Upper lobe of left lung (tissue), 6 donors: Measurements from ENCODE around the gene SLAMF9. TPM values are rescaled to one million over a fixed set of nuclear protein-coding genes. Genes with fewer than 3 reads are reported as not detected.

ENCODE experiments used
- ATAC-seq, 2 donors: fragments of 200-7000 bp; cut with Tn5 transposase; one replicate each; pipeline ENCODE4 v1.9.1; 2022; ENCODE audit warnings: mild to moderate bottlenecking in 2 of 2, moderate library complexity in 2 of 2; ENCODE audit not compliant: low FRiP score in 2 of 2
- DNase-seq, 2 donors: peaks; one replicate each; pipeline ENCODE4 v3.0.0-alpha.2; 2019 to 2020
- H3K27ac ChIP-seq, 4 donors: fragments of 200-600 bp; sonication (generic); one replicate each; pipeline ENCODE4 v1.5.1; 2016 to 2019
- H3K27me3 ChIP-seq, 4 donors: fragments of 200-600 bp; sonication (generic); one replicate each; pipeline ENCODE4 v1.5.1; 2017 to 2019
- H3K36me3 ChIP-seq, 4 donors: fragments of 200-600 bp; sonication (generic); one replicate each; pipeline ENCODE4 v1.5.1; 2016 to 2019
- H3K4me1 ChIP-seq, 4 donors: fragments of 200-600 bp; sonication (generic); one replicate each; pipeline ENCODE4 v1.5.1; 2018 to 2019
- H3K4me3 ChIP-seq, 4 donors: fragments of 200-600 bp; sonication (generic); one replicate each; pipeline ENCODE4 v1.5.1; 2017 to 2019; ENCODE audit warnings: mild to moderate bottlenecking in 2 of 4, moderate library complexity in 1 of 4
- H3K9me3 ChIP-seq, 4 donors: fragments of 200-600 bp; sonication (generic); one replicate each; pipeline ENCODE4 v1.5.1; 2018 to 2019
- EP300 ChIP-seq, 4 donors: sonication (generic); formaldehyde crosslinking; IDR thresholded peaks; one replicate each; pipeline ENCODE4 v1.5.1; 2017; ENCODE audit warnings: antibody characterized with exemption in 4 of 4, control low read depth in 2 of 4
- POLR2A ChIP-seq, 4 donors: fragments of 450-650 bp; IDR thresholded peaks; one replicate each; pipeline ENCODE4 v1.5.1; 2016 to 2017; ENCODE audit warnings: antibody characterized with exemption in 4 of 4, mild to moderate bottlenecking in 2 of 4
- POLR2AphosphoS5 ChIP-seq, 2 donors: sonication (generic); formaldehyde crosslinking; IDR thresholded peaks; one replicate each; pipeline ENCODE4 v1.5.1; 2017; ENCODE audit warnings: antibody characterized with exemption in 2 of 2
- WGBS, 2 donors: methylation state at CpG; one replicate each; pipeline ENCODE4 v1.1.5; 2017 to 2018; 5-methylcytosine and 5-hydroxymethylcytosine counted together
- total RNA-seq, 6 donors: library from RNA; depleted of rRNA in 4 of 6; stranded (reverse); fragments of >200 nt in 4 of 6; gene quantifications; one replicate each; pipeline versions ENCODE4 v1.1.0 to v1.2.1, GENCODE V29; 2016 to 2021
- TF ChIP-seq, protein P1 (sequence below), 6 experiments: fragments of 450-650 bp in 4 of 6; fragments of 200-600 bp in 2 of 6; sonication (generic) in 2 of 6; IDR thresholded peaks; one replicate each; pipeline ENCODE4 v1.5.1; 2016 to 2019; ENCODE audit warnings: antibody characterized with exemption in 6 of 6
- donor health status: DM: no; HTN: no; CAD: no; lungs with moderate emphysema.
- donor health status: DM: no; HTN: yes; CAD: no; lungs with severe emphysema.

Gene SLAMF9
- total RNA-seq, 6 donors from 2014 or later = 0.34 TPM; not detected in 5

DNA sequence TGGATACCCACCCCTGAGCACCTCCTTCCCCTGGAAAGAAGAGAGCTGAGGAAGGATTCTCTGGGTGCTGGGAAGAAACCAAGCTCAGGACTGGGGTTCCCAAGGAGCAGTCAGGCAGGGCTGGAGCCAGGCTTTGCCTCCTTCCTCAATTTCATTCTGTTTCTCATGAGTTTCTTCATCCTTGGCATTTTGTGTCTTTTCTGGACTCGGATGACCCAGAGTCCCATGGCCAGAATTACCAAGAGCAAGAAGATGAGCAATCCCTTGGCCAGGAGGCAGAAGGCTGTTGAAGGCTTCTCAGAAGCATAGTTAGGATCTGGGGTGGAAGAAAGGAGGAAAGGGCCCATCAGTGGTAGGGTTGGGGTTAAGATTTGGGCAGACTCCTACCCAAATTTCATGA, 2.5 kb downstream of the SLAMF9 start:
- no peaks in the 10 kb centered on the region for H3K27me3 ChIP-seq
- DNase-seq = no peak
- WGBS, 2 donors = 65 to 79% methylated on average over 1 of the region's 1 CpG
- ATAC-seq = peak in 1 of 2 donors; percentile 26
- no peaks in the 10 kb centered on the region for H3K9me3 ChIP-seq
- TF ChIP-seq EP300 (IDR thresholded peaks at IDR 0.05) = no peak
- TF ChIP-seq, protein P1, sequence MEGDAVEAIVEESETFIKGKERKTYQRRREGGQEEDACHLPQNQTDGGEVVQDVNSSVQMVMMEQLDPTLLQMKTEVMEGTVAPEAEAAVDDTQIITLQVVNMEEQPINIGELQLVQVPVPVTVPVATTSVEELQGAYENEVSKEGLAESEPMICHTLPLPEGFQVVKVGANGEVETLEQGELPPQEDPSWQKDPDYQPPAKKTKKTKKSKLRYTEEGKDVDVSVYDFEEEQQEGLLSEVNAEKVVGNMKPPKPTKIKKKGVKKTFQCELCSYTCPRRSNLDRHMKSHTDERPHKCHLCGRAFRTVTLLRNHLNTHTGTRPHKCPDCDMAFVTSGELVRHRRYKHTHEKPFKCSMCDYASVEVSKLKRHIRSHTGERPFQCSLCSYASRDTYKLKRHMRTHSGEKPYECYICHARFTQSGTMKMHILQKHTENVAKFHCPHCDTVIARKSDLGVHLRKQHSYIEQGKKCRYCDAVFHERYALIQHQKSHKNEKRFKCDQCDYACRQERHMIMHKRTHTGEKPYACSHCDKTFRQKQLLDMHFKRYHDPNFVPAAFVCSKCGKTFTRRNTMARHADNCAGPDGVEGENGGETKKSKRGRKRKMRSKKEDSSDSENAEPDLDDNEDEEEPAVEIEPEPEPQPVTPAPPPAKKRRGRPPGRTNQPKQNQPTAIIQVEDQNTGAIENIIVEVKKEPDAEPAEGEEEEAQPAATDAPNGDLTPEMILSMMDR (IDR thresholded peaks at IDR 0.05) = no peak
- no peak for TF ChIP-seq POLR2A (IDR thresholded peaks at IDR 0.05)
- no peak for TF ChIP-seq POLR2AphosphoS5 (IDR thresholded peaks at IDR 0.05)
- H3K36me3 ChIP-seq = no peaks in the 10 kb centered on the region
- no peak overlapping the region for H3K4me3 ChIP-seq
- H3K4me1 ChIP-seq = peaks cover 0 to 6% (median 2%) of the 10 kb centered on the region in 4 donors
- H3K27ac ChIP-seq = no peak overlapping the region

DNA sequence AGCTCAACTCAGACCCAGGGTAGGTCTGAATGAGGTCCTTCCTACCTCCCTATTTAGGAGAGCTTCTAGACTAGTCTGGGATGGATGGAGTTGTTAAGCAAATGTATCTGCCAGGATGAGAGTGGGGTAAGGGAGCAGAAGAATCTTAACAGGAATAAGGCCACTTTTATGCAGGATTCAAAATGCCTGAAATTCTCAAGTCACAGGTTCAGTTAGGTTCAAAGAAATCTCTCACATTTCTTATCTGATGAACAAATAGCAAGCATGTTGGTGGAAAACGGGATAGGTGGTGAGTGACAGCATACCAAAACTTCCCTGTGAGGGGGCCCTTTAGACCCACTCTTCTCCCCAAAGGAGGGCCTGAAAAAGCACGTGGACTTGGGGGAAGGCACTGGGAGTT, 3.0 kb downstream of the SLAMF9 start:
- H3K27me3 ChIP-seq = no peaks in the 10 kb centered on the region
- DNase-seq (no peak), ATAC-seq (no peak)
- H3K36me3 ChIP-seq = no peaks in the 10 kb centered on the region
- H3K4me1 ChIP-seq = peaks cover 0 to 11% (median 6%) of the 10 kb centered on the region in 4 donors
- no peaks in the 10 kb centered on the region for H3K9me3 ChIP-seq
- 53 to 62% methylated on average over 2 of the region's 2 CpGs for WGBS, 2 donors
- no peak overlapping the region for H3K4me3 ChIP-seq
- TF ChIP-seq POLR2A (IDR thresholded peaks at IDR 0.05) = no peak
- TF ChIP-seq POLR2AphosphoS5 (IDR thresholded peaks at IDR 0.05) = no peak
- TF ChIP-seq, protein P1 (IDR thresholded peaks at IDR 0.05) = no peak
- TF ChIP-seq EP300 (IDR thresholded peaks at IDR 0.05) = no peak
- no peak overlapping the region for H3K27ac ChIP-seq

DNA sequence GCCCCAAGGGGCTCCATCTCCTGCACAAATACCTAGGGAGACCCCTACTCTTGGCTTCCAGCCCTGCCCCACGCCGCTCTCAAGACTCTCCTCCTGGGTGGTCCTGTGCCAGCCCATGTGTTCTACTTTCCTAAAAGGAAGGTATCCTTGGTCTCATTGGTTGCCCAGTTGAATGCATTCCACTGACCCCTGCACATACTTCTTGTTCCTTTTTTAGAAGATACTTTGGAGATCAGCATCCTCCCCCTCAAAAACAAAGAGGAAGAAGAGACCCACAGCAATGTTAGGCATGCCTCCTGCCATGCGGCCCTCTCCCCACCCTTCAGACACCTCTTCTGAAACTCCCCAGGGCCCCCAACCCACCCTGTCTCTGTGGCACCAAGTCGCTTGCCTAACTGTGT, 4.1 kb downstream of the SLAMF9 start:
- no peak for DNase-seq
- Histone ChIP-seq H3K9me3 (no peaks in the 10 kb centered on the region), H3K27ac (no peak overlapping the region), H3K4me1 (peaks cover 10 to 22% (median 15%) of the 10 kb centered on the region in 4 donors), H3K4me3 (no peak overlapping the region), H3K36me3 (no peaks in the 10 kb centered on the region), H3K27me3 (peaks cover 0 to 8% (median 0%) of the 10 kb centered on the region in 4 donors)
- WGBS, 2 donors = 92 to 93% methylated on average over 4 of the region's 4 CpGs
- TF ChIP-seq POLR2AphosphoS5 (IDR thresholded peaks at IDR 0.05) (no peak), EP300 (IDR thresholded peaks at IDR 0.05) (no peak), POLR2A (IDR thresholded peaks at IDR 0.05) (no peak)
- TF ChIP-seq, protein P1 (IDR thresholded peaks at IDR 0.05) = no peak
- ATAC-seq = no peak

DNA sequence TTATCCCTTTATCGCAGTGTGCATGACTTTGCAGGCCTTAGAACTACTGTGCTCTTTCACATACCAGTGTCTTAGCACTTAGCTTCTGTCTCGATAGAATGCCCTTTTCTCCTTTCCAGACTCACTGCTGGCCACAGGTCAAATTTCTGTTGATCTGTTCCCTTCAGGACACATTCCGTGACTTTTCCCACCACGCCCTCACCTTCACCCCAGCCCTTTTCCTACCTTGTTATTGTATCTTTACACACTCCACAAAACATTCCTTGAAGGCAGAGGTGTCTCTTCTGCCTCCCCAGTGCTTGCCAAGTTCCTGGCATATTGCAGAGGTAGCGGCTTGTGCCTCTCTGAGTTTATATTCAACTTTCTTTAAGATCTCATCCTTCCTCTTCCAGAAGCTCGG, 4.9 kb downstream of the SLAMF9 start:
- Histone ChIP-seq H3K36me3 (no peaks in the 10 kb centered on the region), H3K4me1 (peaks cover 12 to 20% (median 17%) of the 10 kb centered on the region in 4 donors), H3K27ac (no peak overlapping the region), H3K4me3 (no peak overlapping the region), H3K27me3 (peaks cover 0 to 8% (median 0%) of the 10 kb centered on the region in 4 donors), H3K9me3 (no peaks in the 10 kb centered on the region)
- no peak for TF ChIP-seq POLR2AphosphoS5 (IDR thresholded peaks at IDR 0.05)
- TF ChIP-seq POLR2A (IDR thresholded peaks at IDR 0.05) = no peak
- TF ChIP-seq, protein P1 (IDR thresholded peaks at IDR 0.05) = no peak
- no peak for TF ChIP-seq EP300 (IDR thresholded peaks at IDR 0.05)
- ATAC-seq = no peak
- 67 to 71% methylated on average over 6 of the region's 6 CpGs for WGBS, 2 donors
- no peak for DNase-seq

DNA sequence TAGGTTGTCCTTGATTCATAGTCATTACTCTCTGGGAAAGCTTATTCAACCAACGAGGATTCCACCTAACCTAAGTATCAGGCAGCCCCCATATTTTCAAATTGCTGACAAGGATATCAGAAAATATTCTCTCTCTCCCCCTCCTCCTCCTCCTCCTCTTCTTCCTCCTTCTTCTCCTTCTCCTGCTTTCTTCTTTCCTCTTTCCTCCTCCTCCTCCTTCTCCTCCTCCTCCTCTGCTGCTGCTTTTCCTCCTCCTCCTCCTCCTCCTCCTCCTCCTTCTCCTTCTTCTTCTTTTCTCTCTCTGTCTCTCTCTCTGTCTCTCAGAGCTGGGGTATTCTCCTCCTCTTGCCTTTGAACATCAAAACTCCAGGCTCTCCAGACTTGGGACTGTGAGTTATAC, 6.1 kb downstream of the SLAMF9 start:
- H3K4me3 ChIP-seq = no peak overlapping the region
- H3K27ac ChIP-seq = no peak overlapping the region
- peaks cover 12 to 20% (median 16%) of the 10 kb centered on the region in 4 donors for H3K4me1 ChIP-seq
- H3K9me3 ChIP-seq = no peaks in the 10 kb centered on the region
- TF ChIP-seq POLR2AphosphoS5 (IDR thresholded peaks at IDR 0.05) = no peak
- no peak for TF ChIP-seq EP300 (IDR thresholded peaks at IDR 0.05)
- TF ChIP-seq, protein P1 (IDR thresholded peaks at IDR 0.05) = no peak
- no peak for TF ChIP-seq POLR2A (IDR thresholded peaks at IDR 0.05)
- no peaks in the 10 kb centered on the region for H3K36me3 ChIP-seq
- WGBS, 2 donors = 67 to 90% methylated on average over 1 of the region's 1 CpG
- H3K27me3 ChIP-seq = peaks cover 0 to 8% (median 0%) of the 10 kb centered on the region in 4 donors
- no peak for DNase-seq
- ATAC-seq = no peak
